GM18870 (cell line): ENCODE results near the gene NGB.
"Not testable (repeated sequence)": the region's sequence is repeated elsewhere in the genome, so short reads cannot be mapped to it uniquely, and the experiment has no call there.

ENCODE experiments used
- ATAC-seq: cut with Tn5 transposase; IDR thresholded peaks from one replicate; pipeline ENCODE4 v1.9.1; 2021; ENCODE audit warnings: moderate library complexity; ENCODE audit not compliant: unreplicated experiment

Gene NGB, protein sequence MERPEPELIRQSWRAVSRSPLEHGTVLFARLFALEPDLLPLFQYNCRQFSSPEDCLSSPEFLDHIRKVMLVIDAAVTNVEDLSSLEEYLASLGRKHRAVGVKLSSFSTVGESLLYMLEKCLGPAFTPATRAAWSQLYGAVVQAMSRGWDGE

GRCh38 chr14:77271113-77271710, at the start of gene NGB:
Gene NGB, minus strand, starts transcription at chr14:77271206. Its CDS starts 269 bp downstream, at chr14:77270937.
- no peak for ATAC-seq

GRCh38 chr14:77320238-77320935, 49.4 kb upstream of the NGB start, which contains the start of gene POMT2:
Gene POMT2, minus strand, starts transcription at chr14:77320883. Its CDS starts 202 bp downstream, at chr14:77320681.
- peak; percentile 54 for ATAC-seq

DNA sequence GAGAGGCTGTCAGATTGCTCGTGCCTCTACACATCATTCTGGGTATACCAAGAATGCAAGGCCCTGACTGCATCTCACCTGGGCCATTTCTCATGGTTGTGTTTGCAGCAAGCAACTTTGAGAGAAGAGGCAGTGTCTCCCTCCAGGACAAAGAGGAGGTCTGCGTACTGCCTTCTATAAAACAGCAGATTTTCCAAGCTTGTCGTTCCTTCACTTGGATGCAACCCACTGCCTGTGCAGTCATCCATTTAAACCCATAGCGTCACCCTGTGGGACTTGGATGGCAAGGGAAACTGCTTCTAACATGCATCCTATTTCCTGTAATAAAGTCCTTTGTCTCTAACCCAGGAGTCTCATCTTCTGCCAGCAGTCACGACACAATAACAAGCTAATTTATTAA, 48.4 kb upstream of the NGB start:
- no peak for ATAC-seq

DNA sequence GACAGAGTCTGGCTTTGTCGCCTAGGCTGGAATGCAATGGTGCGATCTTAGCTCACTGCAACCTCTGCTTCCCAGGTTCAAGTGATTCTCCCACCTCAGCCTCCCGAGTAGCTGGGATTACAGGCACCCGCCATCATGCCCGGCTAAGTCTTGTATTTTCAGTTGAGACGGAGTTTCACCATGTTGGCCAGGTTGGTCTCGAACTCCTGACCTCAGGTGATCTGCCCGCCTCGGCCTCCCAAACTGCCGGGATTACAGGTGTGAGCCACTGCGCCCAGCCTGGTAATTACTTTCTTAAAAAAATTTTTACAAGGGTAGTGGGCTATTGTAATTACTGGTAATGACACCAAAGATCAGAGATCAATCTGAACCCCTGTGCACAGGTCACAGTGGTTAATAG, 47.8 kb upstream of the NGB start:
- ATAC-seq: not testable (repeated sequence)

DNA sequence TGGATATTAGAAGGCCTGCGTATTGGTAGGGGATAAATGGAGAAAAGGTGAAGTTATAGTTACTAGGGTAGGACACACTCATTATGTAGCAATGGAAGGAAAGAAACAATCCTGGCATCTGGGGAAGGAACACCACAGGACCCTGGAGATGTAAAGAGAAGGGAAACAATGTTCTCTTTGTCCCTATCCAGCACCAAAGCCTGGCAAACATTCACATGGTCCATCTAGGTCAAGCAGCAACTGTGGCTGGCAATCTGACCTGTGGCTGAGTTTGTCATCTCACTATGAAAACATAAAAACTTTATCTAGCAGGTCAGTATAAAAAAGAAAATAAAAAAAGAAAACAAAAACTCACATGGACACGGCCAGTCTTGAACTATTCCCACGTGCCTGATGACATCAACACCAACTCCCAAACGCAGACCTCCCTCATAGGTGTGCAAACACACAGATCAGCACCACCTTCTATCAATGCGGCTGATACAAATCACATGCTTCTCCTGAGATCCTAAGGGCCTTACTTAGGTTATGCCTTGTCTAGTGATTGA, 47.1 kb upstream of the NGB start:
- no peak for ATAC-seq

- ATAC-seq: no peak
Measured at GRCh38 chr14:77316872-77317301, 45.9 kb upstream of the NGB start.

DNA sequence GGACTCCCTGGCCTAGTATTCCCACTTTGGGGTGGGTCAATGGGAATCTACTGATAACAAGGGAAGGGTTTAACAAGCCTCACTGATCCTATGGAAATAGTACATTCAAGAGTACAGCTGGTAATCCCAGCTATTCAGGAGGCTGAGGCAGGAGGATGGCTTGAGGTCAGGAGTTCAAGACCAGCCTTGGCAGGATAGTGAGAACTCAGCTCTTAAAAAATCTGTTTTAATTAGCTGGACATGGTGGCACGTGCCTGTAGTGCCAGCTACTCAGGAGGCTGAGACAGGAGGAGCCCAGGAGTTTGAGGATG, 45.1 kb upstream of the NGB start:
- ATAC-seq: no peak

DNA sequence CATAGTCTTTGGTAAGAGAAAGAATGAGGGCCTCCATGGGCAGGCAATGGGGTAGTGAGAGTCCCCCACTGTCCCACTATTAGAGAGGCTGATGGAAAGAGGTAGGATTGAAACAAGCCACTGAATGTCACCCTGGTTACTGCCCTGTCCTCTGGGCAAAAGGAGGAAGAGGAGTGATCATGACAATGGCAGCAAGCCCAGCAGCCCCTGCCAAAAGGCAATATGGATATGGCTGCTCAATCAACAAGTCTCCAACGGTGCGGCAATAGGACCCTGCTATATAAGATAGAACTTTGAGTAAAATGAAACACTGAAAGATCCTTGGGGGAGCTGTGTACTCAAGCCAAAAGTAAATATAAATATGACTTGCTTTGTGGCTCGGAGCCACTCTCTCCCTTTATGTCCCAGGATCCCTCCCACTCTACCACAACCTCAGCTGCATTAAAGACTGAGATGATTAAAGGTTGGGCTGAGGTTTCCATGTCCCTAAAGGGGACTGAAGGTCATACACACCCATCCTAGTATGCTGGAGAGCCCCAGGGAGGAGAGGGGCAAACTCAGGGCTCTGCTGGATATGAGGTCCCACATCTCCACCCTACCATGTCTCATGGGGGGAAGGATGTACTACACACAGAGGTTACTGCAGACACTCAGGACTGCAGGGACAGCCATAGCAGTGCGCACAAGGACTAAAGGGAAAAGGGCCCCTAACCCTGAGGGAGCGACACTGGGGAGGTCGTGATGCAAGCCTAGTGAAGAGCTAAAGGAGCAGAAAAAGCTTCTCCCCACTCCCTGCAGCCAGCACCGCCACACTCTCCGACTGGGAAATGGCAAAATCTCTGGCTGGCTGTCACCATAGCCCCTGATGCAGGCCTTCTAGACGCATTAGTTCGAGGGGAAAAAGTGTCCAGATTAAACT, 43.8 kb upstream of the NGB start:
- no peak for ATAC-seq

- no peak for ATAC-seq
Measured at GRCh38 chr14:77314043-77314442, 43.0 kb upstream of the NGB start.

DNA sequence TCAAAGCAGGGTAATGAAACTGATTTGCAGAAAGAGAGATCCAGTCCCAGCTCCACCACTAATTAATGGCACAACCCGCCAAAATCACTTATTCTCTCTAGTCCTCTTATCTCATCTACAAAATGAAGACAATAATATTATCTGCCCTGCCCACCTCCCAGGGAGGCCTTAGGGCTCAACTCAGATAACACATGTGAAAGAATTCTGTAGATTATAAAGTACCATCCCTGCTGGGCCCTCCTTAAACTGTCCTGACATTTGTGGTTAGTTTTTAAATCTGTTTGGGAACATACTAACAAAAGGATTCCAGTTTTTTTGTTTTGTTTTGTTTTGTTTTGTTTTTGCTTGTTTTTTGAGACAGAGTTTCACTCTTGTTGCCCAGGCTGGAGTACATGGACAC, 42.4 kb upstream of the NGB start:
- ATAC-seq: no peak

GRCh38 chr14:77311217-77311616, 40.2 kb upstream of the NGB start:
- no peak for ATAC-seq

GRCh38 chr14:77310026-77310425, 39.0 kb upstream of the NGB start:
- no peak for ATAC-seq

GRCh38 chr14:77309131-77309530, 38.1 kb upstream of the NGB start:
- no peak for ATAC-seq

- ATAC-seq: no peak
Measured at GRCh38 chr14:77306851-77307496, 36.0 kb upstream of the NGB start.

DNA sequence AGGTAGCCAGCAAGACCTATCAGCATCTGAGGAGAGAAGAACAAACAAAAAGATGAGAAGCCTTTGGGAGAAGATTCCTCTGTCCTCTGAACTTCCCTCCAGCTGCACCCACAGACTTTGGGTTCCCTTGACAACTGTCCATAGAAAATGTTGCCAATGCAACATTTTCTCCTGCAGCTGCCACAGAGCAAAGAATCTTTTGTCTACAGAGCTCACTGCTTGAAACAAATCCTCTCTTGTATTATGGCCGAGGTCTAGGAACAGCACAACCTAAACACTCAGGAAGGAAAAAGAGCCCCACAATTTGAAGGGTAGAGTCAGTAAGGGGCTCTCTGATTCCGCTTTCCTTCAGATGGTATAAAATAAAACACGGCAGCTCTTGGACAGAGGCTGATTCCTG, 35.4 kb upstream of the NGB start:
- ATAC-seq: no peak

DNA sequence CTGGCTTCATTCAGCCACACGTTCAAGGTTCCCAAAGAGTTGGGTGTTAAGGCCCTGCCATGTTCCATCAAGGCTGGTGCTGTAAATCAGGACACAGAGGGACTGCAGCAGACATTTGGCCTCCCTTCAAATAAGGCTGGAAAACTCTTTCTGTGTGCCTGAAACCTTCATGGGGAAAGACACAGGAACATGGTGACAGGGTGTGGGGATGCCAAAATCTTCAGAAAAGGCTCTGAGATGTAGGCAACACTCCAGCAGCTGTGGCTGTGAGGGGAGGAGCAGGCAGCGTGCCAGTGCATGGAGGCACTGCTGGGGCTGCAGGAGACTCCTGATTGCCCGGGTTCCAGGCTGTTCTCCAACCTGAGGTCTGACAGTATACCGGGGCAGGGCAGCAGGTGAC, 34.7 kb upstream of the NGB start:
- ATAC-seq: no peak

- peak; percentile 67 for ATAC-seq
Measured at GRCh38 chr14:77303417-77304156, 32.6 kb upstream of the NGB start.

GRCh38 chr14:77302926-77303325, 31.9 kb upstream of the NGB start:
- ATAC-seq: no peak

- no peak for ATAC-seq
Measured at GRCh38 chr14:77301103-77301502, 30.1 kb upstream of the NGB start.

GRCh38 chr14:77299771-77300170, 28.8 kb upstream of the NGB start:
- no peak for ATAC-seq
